ENCODE results near the gene CABLES2.

The CABLES2 gene

GRCh38 chr20:62396367-62397239 is 10.5 kb downstream of the CABLES2 start:
- TF ChIP-seq GATA3 (IDR thresholded peaks at IDR 0.05; ENCODE audit: low read depth, low read length): no peak
- no peak for TF ChIP-seq GATA2 (IDR thresholded peaks at IDR 0.05; ENCODE audit: low read depth, low read length)

GRCh38 chr20:62395311-62396242 is 11.5 kb downstream of the CABLES2 start:
- TF ChIP-seq GATA3 (IDR thresholded peaks at IDR 0.05; ENCODE audit: low read depth, low read length): no peak
- TF ChIP-seq GATA2 (IDR thresholded peaks at IDR 0.05; ENCODE audit: low read depth, low read length): no peak

- no peak for TF ChIP-seq GATA3 (IDR thresholded peaks at IDR 0.05; ENCODE audit: low read depth, low read length)
- TF ChIP-seq GATA2 (IDR thresholded peaks at IDR 0.05; ENCODE audit: low read depth, low read length): no peak
Observed at GRCh38 chr20:62394248-62395245, 12.5 kb downstream of the CABLES2 start.

DNA sequence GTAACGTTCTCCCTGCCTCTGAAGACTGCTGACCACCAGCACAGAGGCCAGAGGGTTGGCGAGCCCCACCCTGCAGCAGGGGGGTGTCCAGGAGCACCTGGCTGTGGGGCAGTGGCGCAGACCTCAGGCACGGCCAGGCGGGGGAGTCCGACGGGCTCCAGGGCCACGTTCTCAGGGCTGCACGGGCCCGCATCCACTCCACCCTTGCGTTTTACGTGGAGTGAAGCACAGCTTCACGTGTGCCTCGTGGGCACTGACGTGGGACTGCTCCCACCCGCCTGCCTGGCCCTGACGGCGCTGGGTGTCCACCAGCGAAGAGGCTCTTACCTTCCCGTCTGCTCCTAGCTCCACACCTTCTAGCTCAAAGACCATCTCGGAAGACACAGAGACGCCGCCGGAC is 13.3 kb downstream of the CABLES2 start:
- TF ChIP-seq GATA2 (IDR thresholded peaks at IDR 0.05; ENCODE audit: low read depth, low read length): no peak
- TF ChIP-seq GATA3 (IDR thresholded peaks at IDR 0.05; ENCODE audit: low read depth, low read length): no peak

- no peak for TF ChIP-seq GATA2 (IDR thresholded peaks at IDR 0.05; ENCODE audit: low read depth, low read length)
- no peak for TF ChIP-seq GATA3 (IDR thresholded peaks at IDR 0.05; ENCODE audit: low read depth, low read length)
Observed at GRCh38 chr20:62393335-62393665, 13.8 kb downstream of the CABLES2 start.

- TF ChIP-seq GATA2 (IDR thresholded peaks at IDR 0.05; ENCODE audit: low read depth, low read length): no peak
- no peak for TF ChIP-seq GATA3 (IDR thresholded peaks at IDR 0.05; ENCODE audit: low read depth, low read length)
Observed at GRCh38 chr20:62392621-62393334, 14.3 kb downstream of the CABLES2 start.

- TF ChIP-seq GATA2 (IDR thresholded peaks at IDR 0.05; ENCODE audit: low read depth, low read length) (no peak), GATA3 (IDR thresholded peaks at IDR 0.05; ENCODE audit: low read depth, low read length) (no peak)
Observed at GRCh38 chr20:62392077-62392418, 15.0 kb downstream of the CABLES2 start.

DNA sequence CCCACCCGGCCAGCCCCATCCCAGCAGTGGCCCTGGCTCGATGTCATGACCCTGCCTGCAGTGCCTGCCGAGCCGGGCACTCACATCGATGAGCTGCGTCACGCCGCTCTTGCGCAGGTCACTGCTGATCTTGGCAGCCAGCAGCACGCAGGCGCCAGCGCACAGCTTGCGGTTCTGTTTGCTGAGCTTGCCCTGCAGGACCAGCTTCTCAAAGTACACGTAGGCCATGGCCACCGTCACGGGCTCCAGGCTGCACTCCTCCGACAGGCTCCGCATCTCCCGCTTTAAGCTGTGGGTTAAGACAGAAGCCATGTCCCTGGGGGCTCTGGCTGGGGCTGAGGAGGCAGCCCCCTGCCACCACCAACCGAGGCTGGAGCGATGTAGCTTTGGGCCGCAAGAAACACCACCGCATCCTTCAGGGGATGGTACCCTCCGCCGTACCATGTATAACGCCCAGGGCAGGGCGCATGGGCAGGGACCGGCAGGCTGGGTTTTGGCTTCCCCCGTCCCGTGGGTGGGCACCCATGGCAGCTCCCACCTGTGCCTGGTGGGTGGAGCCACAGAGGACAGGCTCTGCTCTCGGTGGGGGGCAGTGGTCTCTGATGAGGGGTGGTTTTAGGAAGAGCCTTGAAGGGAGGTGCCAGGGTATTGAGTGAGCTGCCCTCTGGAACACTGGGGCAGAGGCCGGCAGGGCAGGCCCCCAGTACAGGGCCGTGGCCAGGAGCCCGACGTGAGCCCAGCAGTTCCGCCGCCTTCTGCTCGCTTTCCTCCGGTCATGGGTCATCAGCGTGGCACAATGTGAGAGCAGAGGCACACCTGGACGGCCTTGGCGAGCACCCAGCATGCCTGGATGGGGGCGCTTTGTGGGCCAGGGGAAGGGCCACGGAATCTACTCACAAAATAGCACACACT is 15.7 kb downstream of the CABLES2 start:
- TF ChIP-seq GATA2 (IDR thresholded peaks at IDR 0.05; ENCODE audit: low read depth, low read length) (no peak), GATA3 (IDR thresholded peaks at IDR 0.05; ENCODE audit: low read depth, low read length) (no peak)

- TF ChIP-seq GATA2 (IDR thresholded peaks at IDR 0.05; ENCODE audit: low read depth, low read length): no peak
- TF ChIP-seq GATA3 (IDR thresholded peaks at IDR 0.05; ENCODE audit: low read depth, low read length): no peak
Observed at GRCh38 chr20:62390317-62391164, 16.5 kb downstream of the CABLES2 start.

DNA sequence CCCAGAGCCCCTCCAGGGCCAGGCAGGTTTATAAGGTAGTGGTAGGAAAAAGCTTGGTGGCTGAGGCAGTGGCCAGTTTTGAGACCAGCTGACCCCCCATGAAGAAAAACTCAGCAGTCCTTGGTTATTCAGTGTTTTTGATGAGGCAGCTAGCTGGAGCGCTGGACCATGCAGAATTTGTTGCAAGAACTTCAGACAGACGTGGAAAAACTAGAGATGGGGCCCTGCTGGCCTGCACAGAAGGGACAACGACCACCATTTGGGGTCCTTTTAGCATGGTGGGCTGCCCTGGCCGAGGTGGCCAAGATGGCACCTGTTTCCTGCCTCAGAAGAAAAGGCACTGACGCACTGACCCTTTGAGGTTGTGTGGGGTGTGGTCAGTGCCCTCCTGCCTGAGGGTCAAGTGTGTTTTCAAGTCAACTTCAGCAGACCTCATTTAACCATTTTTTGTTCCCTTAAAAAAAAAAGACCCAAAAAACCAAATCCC is 17.4 kb downstream of the CABLES2 start:
- no peak for TF ChIP-seq GATA2 (IDR thresholded peaks at IDR 0.05; ENCODE audit: low read depth, low read length)
- no peak for TF ChIP-seq GATA3 (IDR thresholded peaks at IDR 0.05; ENCODE audit: low read depth, low read length)

All from SH-SY5Y (cell line).